Stimulated activated CD8-positive, alpha-beta memory T cell treated with anti-CD3 and anti-CD28 coated beads, Interleukin-7, amount 100 ng/mL, for 1 hour (primary cell): ENCODE results near the gene ENDOU.
A peak's percentile ranks its signal among the peaks of the same experiment; 100 is the strongest.

ENCODE experiments used
- DNase-seq, 2 donors: peaks; one replicate each; pipeline ENCODE4 v3.0.0-alpha.2; 2020; ENCODE audit warnings: low read depth in 2 of 2

Gene ENDOU

GRCh38 chr12:47721431-47721973 is 3.8 kb downstream of the ENDOU start:
- no peak for DNase-seq

- DNase-seq = no peak
Measured at GRCh38 chr12:47718531-47718930, 6.8 kb downstream of the ENDOU start.

DNA sequence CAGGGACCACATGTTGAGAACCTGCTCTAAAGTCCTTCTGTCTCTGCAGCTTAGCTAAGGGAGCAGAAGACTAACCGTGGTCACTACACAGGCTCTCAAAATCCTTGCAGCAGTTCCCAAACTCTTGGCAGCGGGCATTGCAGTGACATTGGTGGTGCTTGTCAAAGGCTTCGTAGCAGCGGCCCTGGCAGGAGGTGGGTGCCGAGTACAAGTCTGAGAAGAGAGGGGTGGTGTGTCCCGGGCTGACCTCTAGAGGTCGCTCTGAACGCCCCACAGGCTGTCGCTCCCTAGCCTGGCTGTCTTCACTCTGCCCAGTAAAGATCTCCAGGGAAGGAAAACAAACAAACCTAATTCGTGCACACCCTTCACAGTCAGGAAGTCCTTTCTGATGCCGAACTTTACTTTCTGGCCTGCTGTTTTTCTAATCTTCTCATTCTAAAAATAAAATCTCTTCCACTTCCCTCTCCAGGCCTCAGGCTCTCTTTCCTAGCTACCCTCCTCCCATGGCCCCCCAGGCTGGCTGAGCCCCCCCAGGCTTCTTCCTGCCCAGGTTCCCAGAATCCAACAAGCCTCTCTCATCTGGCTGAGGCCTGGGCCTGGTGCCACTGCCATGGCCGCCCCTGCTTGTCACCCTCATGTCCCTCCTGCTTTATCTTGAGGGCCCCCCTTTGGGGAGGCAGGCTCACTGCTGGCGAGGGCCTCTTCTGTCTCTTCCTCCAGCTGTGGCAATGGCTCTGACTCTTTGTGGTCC is 7.7 kb downstream of the ENDOU start:
- DNase-seq = no peak

GRCh38 chr12:47717046-47717442 is 8.2 kb downstream of the ENDOU start:
- DNase-seq = no peak

DNA sequence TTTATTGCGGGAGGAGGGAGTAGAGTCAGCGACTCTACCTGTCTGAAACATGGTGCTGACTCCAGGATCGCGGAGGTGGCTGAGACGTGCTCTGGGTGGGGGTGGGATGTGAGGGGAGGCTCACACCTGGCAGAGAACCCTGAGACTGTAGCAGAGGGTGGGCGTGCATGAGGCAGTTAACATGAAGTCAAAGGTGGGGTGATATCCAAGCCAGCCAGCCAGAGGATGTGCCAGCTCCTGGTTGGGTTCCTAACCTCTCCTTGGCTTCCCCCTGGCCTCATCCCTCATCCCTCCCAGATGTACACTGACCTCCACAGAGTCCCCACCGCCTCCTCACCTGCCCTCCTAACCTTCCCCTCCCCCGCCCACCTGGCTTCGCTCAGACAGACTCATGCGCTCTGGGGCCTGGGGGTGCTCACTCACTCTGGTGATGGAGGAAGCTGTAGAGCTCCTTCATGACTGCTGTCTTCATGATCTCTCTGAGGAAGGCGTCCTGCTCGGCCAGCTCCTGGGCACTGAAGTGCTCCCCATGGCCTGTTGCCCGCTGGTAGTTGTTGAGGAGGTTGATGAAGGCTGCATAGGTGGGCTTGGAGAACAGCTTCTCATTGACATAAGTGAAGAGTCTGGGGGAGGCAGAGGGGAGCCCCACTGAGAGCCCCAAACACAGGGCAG is 9.3 kb downstream of the ENDOU start:
- no peak for DNase-seq

- peak; percentile 61 to 64 for DNase-seq
Measured at GRCh38 chr12:47715393-47715876, 9.9 kb downstream of the ENDOU start.

DNA sequence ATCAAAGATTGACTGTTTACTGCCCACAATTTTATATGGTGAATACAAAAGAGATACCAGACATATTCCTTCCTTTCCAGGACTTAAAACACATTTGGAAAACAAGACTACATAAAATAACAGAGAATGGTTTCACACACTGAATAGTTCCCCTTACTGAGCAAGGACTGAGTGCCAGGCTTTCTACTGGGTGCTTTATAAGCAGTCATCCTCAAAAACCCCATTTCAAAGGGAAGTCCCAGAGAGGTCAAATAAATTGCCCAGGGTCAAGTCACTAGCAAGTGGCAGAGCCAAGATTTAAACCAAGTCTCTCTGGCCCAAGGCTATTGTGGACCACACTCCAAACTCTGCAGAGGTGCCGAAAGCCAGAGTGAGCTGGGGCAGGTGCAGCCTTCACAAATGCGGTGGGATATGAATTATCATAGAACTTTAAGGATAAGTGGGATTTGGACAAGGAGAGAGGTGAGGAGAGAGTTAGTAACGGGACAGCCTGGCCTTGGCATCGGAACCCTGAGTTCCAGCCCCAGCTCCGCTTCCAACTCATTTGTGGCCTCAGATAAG is 10.4 kb downstream of the ENDOU start:
- DNase-seq = no peak

- DNase-seq = no peak
Measured at GRCh38 chr12:47712171-47712570, 13.1 kb downstream of the ENDOU start.

DNA sequence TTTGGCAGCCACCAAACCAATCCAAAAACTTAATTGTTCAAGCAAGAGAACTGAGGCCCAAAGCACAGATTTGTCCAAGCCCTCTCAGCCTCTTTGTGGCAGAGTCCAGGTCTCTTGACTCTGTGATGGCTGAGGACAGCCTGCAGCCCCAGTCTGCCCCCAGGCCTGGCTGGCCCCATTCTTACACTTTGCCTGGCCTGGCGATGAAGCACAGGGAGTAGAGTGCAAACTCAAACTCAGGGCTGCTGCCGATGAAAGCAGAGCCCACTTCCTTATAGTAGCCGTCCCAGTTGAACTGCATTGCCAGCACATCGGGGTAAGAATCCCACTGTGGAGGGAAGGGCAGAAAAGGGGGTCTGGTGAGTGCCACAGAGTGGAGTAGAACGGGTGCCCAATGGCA is 13.8 kb downstream of the ENDOU start:
- no peak for DNase-seq

- no peak for DNase-seq
Measured at GRCh38 chr12:47710278-47710677, 15.0 kb downstream of the ENDOU start.

DNA sequence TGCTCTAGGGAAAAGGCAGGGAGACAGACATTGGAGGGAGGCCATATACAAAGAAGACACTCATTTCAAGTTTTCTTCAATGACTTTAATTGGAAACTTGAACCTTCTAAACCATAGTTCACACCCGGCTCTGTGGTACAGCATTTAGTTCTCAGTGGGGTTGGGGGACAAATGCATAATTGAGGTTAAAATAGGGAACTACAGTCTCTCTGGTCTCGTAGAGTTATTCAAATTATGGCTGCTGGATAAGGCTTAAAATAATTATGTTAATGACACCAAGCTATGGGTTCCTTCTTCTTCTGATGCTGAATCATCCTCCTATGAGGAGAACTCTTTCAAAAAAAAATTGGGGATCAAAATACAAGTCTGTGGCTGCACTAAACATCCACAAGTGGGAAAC is 15.6 kb downstream of the ENDOU start:
- DNase-seq = no peak

- no peak for DNase-seq
Measured at GRCh38 chr12:47709237-47709636, 16.1 kb downstream of the ENDOU start.

GRCh38 chr12:47707905-47708543 is 17.3 kb downstream of the ENDOU start:
- DNase-seq = no peak

- no peak for DNase-seq
Measured at GRCh38 chr12:47707355-47707754, 17.9 kb downstream of the ENDOU start.

DNA sequence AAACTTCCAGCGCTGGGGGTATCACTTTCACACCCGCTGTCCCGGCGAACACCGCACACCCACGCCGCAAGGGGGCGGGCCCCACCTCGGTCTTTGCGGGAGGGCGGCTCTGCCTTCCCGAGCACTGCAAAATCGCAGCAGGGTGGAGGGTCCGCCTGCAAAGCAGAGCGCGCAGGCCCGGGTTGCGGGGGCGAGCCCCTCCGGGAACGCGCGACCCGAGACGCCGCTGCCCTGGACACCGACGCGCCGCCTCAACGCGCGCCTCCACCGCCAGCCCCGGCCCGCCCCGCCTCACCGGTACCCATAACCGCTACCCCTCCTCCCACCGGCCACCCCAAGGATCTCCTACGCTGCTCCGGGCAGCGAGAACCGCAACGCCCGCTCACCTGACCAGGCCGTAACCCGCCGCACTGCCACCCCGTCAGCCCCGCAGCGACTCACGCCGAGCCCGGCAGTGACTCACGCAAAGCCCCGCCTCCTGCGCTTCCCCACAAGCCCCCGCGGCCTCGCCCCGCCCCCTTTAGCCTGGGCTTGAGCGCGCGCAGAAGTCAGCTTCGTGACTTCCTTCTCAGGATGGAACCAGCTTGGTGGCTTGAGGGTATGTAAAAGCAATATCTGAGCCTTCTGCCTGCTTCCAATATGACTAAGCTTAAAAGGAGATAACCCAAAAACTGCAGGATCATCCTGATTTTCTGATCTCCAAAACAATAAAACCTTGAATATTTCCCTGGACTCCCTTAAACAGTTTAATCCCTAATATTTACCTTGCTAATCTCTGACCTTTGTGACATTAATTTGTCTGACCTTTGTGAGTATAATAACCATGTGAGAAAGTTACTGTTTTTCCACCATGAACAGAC is 19.5 kb downstream of the ENDOU start, which contains the start of gene RPAP3:
TSS of gene RPAP3 (minus strand) at position 465 of the 860 bp plus-strand sequence. CDS start 3,190 bp downstream, outside the sequence.
- peak; percentile 94 to 95 for DNase-seq

DNA sequence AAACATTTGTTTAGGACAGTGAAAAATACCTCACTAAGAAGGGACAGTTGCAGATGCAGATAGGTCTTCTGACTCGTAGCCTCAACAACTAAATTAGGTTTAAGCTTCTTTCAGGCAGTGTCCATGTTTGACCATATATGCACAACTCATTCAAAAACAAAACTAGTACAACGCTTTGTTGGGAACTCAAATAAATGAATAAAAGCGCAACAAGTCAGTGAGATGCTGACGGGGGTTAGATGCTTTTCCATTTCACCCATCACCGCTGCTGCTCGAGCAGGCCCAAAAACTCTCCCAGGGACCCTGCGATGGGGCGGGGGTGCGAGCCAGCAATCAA is 20.1 kb downstream of the ENDOU start:
- no peak for DNase-seq

GRCh38 chr12:47704719-47705118 is 20.6 kb downstream of the ENDOU start:
- DNase-seq = no peak

- DNase-seq = no peak
Measured at GRCh38 chr12:47700263-47700662, 25.0 kb downstream of the ENDOU start.

DNA sequence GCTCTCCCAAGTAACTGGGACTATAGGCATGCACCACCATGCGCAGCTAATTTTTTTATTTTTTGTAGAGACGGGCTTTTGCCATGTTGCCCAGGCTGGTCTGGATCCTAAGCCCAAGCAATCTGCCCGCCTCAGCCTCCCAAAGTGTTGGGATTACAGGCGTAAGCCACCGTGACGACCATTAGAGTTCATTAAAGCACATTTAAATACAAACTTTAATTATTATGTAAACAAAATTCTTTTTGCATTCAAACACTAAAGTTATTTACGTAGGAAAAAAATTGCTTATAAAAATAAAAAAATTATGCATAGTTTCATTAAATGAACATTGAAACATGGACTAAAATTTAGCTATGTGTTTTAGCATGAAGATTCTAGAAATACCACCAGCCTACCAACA is 26.7 kb downstream of the ENDOU start:
- no peak for DNase-seq

GRCh38 chr12:47698055-47698454 is 27.2 kb downstream of the ENDOU start:
- no peak for DNase-seq

GRCh38 chr12:47689215-47689614 is 36.1 kb downstream of the ENDOU start:
- no peak for DNase-seq
